Measurements from ENCODE around the gene CINP.

DNA sequence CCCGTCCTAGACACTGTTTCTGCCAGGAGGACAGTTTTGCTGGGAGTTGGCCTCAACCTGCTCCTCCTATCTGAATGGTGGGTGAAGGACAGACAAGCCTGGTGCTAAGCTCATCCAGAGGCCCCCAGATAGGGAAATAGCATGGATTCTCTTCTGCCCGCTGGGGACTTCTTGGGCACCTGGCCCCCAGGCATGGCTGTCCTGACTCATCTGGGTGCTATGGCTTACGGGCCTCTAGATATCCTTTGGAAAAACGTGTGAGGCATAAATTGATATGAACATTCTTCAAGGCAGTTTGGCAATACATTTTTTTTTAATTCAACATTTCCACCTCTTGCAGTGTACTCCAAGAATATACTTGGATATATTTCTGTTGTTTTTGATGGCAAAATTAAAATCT lies 8.7 kb upstream of the CINP start:
- no peak for TF ChIP-seq POLR2AphosphoS5 (IDR thresholded peaks at IDR 0.05; ENCODE audit: low read depth, low read length)
- TF ChIP-seq TAF1 (IDR thresholded peaks at IDR 0.05; ENCODE audit: borderline replicate concordance, insufficient read depth, low read length): no peak
- TF ChIP-seq, protein P1, sequence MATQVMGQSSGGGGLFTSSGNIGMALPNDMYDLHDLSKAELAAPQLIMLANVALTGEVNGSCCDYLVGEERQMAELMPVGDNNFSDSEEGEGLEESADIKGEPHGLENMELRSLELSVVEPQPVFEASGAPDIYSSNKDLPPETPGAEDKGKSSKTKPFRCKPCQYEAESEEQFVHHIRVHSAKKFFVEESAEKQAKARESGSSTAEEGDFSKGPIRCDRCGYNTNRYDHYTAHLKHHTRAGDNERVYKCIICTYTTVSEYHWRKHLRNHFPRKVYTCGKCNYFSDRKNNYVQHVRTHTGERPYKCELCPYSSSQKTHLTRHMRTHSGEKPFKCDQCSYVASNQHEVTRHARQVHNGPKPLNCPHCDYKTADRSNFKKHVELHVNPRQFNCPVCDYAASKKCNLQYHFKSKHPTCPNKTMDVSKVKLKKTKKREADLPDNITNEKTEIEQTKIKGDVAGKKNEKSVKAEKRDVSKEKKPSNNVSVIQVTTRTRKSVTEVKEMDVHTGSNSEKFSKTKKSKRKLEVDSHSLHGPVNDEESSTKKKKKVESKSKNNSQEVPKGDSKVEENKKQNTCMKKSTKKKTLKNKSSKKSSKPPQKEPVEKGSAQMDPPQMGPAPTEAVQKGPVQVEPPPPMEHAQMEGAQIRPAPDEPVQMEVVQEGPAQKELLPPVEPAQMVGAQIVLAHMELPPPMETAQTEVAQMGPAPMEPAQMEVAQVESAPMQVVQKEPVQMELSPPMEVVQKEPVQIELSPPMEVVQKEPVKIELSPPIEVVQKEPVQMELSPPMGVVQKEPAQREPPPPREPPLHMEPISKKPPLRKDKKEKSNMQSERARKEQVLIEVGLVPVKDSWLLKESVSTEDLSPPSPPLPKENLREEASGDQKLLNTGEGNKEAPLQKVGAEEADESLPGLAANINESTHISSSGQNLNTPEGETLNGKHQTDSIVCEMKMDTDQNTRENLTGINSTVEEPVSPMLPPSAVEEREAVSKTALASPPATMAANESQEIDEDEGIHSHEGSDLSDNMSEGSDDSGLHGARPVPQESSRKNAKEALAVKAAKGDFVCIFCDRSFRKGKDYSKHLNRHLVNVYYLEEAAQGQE (IDR thresholded peaks at IDR 0.05; ENCODE audit: insufficient read depth in 1 of 2, low read depth in 2 of 2, low read length in 2 of 2): no peak

All from PFSK-1 (cell line).